HG02571 (cell line): Measurements from ENCODE around the gene GPC4.
"Not testable (repeated sequence)": the region's sequence is repeated elsewhere in the genome, so short reads cannot be mapped to it uniquely, and the experiment has no call there.

Experiments used
- ATAC-seq: cut with Tn5 transposase; IDR thresholded peaks from one replicate; pipeline ENCODE4 v1.9.1; 2021; ENCODE audit warnings: mild to moderate bottlenecking, moderate library complexity; ENCODE audit not compliant: unreplicated experiment

GPC4 gene

DNA sequence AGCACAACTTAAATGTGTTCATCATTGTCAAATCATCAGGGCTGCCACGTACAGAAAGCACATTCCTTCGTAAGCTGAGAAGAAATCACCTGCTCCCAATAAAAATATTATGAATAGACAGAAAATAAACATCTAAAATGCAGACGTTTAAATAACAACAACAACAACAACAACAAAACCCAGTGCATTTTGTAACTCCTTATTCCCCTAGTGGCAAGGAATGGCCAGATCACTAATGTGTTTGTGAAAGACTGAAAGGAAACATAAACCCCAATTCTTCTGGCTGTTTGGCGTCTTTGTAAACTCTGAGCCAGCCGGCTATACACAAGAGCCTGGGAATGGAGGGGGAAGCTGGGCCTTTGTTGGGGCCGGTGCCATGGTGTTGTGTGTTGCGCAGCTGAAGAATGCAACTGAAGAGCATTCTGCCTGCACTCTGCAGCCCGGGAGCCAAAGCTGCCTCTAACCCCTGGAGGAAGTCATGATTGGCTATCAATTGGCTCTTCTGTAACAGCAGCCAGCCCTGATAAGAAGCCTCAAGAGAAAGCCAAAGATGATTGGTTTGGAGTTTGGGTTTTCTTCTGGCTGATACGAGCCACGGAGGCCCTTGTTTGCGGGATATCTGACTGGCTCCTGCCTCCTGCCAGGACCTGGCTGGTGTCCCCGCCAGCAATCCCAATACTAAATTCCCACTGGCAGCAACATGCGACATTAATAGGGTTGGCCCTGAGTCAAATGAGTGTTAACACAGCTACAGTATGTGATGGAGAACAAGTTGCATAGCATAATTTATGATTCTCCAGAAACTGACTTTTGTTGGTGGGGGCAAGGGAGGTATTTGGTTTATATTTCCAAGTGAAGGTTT is 107.4 kb downstream of the GPC4 start:
- ATAC-seq = no peak

DNA sequence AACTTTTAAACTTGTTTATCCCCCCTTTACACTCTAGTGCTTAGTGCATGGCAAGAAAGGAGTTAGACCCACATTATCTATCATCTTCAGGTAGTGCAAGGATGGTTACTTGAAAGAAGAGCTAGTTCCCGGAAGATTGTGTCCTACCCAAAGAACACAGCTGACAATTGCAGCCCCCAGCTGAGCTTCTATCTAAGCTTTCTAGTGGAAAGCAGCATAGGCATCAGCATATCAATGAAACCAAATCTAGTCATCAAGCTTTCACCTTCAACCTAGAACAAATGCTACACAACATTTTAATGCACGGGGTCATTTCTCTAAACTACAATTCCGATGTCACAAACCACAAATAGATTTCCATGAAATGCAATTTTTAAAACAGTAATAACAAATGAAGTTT is 108.2 kb downstream of the GPC4 start:
- no peak for ATAC-seq

- ATAC-seq = no peak
Measured at GRCh38 chrX:133306316-133306715, 109.0 kb downstream of the GPC4 start.

DNA sequence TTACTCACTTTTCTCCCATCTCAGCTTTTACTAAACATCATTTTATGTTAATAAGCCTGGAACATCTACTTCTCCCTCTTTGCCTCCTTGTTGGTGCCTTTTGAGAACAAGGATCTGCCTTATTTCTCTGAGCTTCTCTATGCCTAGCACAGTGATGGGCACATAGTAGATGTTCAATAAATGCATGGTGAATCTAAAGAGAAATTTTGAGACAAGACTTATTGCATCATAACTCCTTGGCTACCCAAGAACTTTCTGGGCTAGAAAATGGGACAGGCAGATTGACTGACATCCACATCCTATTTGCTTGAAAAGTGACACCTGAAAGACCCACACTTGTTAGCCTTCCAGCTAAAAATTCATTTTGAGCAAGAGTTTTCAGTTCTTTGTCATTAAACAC is 109.9 kb downstream of the GPC4 start:
- no peak for ATAC-seq

DNA sequence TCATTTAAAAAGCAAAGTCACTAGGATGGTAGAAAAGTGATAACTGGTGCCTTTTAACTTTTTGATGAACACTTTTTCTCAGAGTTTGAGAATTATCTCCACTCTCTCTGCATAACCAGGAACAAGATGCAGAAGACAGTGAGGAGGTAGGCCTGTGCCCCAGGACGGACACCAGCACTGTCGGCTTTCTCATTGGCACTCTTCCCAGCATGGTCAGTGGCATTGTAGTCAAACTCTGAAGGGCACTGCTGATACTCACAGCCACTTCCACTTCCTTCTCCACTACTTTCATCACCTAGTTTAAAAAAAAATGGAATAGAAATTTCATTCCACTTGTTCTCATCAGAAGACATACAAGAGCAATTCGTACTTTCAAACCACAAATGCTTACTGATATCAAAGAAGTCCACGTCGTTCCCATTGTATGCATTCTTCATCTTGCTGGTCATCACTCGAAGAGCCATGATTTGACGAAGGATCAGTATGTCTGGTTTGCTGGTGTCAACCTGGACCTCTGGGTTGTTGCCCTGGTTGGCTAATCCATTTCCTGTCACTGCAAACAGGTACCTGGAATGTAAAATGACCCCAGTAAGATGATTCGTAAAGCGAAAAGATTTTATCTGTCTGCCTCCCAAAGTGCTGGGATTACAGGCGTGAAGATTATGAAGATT is 112.4 kb downstream of the GPC4 start:
- ATAC-seq = no peak

GRCh38 chrX:133300591-133300990 is 114.7 kb downstream of the GPC4 start:
- no peak for ATAC-seq

- ATAC-seq = no peak
Measured at GRCh38 chrX:133297284-133297683, 118.0 kb downstream of the GPC4 start.

GRCh38 chrX:133294126-133294525 is 121.2 kb downstream of the GPC4 start:
- ATAC-seq = no peak

GRCh38 chrX:133290076-133290475 is 125.2 kb downstream of the GPC4 start:
- ATAC-seq = no peak

DNA sequence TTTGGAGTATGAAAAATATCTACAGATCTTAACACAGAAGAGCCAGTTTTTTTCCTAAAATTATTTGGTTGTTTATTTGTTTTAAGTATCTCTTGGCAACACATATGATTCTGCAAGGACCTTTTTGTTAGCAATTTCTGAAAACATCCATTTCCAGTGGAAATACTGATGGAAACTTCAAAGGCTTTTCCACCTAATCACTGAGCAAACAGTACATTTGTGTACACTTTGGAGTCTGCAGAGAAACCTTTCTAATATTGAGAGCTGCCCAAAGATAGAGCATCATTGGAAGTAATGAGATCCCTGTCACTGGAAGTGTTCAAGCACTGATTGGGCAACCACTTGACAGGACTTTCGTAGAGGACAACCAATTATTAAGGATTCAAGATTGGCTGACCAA is 127.4 kb downstream of the GPC4 start:
- ATAC-seq = no peak

DNA sequence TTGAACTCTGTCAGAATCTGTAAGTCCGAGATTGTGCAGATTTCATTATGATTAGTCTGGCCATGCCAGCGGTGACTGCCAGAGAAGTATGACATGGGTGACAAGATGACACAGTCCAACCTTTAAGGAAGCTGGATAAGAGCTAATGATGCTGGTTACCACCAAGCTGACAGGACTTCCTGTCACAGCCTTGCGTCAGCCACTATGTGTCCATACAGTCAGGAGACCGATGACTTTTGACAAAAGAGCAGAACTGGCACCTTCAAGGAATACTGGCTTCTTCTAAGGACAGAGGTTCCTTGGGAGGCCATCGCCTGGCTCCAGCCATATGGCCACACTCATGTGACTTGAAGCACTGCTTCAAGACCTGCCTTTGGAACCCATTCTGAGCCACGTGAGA is 129.9 kb downstream of the GPC4 start:
- no peak for ATAC-seq

GRCh38 chrX:133279112-133279730 is 136.1 kb downstream of the GPC4 start:
- ATAC-seq = not testable (repeated sequence)

DNA sequence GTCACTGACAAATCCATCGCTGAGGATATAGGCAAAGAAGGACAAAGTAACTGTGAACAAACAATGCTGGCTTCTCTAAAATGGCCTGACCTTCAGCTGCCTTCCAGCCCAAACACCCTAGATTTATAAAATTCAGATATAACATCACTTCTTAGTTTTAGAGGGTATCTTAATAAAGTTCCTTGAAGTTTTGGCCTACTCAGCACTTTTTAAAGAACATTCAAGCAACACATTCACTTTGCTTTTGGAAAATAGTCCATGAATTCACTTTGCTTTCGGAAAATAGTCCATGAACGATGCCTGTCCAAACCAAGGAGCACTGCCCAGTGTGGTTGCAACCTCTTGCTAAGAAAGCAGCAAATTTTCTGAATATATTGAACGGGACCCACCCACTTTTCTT is 142.1 kb downstream of the GPC4 start:
- no peak for ATAC-seq

DNA sequence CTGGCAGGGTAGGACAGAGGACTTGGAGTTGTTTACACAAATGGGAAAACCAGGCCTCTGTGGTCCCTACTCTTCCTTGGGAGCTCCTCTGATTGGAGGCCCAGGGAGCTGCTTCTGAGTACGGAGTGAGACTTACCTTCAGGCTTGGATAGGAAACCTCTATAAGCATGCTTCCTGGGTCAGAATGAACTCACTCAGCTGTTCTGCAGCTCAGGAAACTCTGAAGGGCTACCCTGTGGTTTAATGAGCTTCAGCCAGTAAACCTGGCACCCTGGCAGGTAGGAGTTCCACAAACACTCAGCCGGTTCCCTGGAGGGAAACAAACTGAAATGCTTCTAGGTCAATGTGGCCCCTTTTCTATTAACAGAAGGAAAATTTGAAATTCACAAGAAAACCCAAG is 146.1 kb downstream of the GPC4 start:
- ATAC-seq = no peak

DNA sequence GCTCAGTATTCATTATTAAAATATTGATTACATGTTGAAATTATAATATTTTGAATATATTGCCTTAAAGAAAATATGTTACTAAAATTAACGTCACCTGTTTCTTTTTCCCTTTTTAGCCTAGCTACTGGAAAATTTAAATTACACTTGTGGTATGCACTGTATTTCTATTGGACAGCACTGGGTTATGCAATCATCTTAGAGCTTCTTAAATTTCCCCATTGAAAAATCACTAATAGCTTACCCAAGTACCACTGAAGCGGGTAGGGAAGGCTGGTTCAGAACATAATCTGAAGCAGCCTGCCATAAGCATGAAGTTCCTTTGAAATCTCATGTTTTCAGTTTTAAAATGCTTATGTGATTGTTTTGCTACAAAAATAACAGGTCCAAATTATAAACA is 147.7 kb downstream of the GPC4 start:
- ATAC-seq = no peak

DNA sequence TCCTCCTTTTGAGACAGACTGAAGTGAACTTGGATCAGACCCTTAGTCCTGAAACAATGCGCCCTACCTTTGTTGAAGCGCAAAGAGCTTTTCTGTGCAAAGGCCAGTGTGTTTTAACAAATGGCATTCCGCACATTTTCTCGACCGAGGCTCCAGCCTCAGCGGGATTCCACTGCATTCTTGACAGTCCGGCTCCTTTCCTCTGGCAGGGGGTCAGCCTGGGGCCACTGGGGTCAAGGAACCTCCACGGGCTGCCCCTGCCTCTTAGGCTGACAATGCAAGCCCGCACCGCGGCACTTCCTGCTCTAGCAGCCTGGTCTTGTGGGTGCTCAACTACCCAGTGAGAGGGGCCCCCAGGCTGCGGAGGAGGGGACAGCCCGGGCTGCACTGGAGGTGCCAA is 150.0 kb downstream of the GPC4 start:
- no peak for ATAC-seq

DNA sequence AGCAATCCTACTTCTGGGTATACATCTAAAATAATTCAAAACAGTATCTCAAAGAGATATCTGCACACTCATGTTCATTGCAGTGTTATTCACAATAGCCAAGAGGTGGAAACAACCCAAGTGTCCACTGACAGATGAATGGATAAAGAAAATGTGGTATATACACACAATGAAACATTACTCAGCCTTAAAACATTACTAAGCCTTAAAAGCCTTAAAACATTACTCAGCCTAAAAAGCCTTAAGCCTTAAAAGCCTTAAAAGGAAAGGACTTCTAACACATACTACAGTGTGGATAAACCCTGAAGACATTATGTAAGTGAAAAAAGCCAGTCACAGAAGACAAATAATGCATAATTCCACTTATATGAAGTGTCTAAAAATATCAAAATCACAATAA is 156.8 kb downstream of the GPC4 start:
- no peak for ATAC-seq

DNA sequence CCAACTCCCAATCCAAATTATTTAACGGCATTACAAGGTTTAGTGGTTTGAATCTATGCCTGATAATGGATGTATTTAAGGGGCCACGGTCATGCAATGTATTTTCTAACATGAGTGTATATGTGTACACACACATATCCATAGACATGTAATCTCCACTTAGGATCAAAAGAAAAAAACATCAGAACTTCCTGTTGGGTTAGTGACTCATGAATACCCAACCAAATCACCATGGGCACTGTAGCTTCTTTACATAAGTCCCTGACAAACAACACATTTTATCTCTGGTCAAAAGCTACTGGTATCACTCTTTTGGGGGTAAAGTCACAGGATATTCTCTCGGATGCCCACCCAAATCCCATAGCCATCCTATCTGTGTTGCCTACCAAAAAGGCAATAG is 160.6 kb downstream of the GPC4 start:
- ATAC-seq = no peak

DNA sequence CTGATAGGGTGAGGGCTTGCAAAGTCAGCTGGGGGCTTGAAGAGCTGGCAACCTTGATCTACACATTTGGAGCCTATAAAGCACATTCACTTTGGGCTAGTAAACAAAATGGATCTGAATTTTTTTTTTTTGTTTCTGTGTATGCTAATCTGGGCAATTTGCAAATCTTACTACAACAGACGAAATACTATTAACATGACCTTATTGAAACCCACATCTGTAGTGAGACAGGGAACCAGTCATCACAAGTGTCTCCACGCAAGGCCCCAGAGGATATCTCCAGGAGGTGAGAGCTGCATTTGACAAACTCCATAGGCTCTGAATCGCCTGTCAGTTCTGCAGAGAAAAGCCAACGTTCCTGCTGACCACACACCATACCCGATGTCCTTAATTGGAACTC is 164.1 kb downstream of the GPC4 start:
- no peak for ATAC-seq

GRCh38 chrX:133250184-133251100 is 164.8 kb downstream of the GPC4 start:
- no peak for ATAC-seq
